Measurements from ENCODE around the gene MANSC4. TPM values are rescaled to one million over a fixed set of nuclear protein-coding genes. Genes with fewer than 3 reads are reported as not detected.

The MANSC4 gene
- total and polyA plus RNA-seq, 8 donors = 0.15 to 0.58 (median 0.37) TPM; not detected in 2

GRCh38 chr12:27817766-27818165 is 37.7 kb upstream of the MANSC4 start:
- H3K27me3 ChIP-seq = no peaks in the 10 kb centered on the region
- H3K4me1 ChIP-seq = peaks cover 6 to 12% of the 10 kb centered on the region in 2 donors
- peak in 2 of 4 donors; percentile 60 to 61 for DNase-seq
- ATAC-seq = no peak
- no peak overlapping the region for H3K27ac ChIP-seq
- intact Hi-C loops (cut with DNase I) = loop anchor here in 1 of 2 donors (10.0 kb wide), 1 partner anchor 83 kb away; no protein-coding TSS in a partner anchor
- no peak overlapping the region for H3K4me3 ChIP-seq
- H3K36me3 ChIP-seq = no peaks in the 10 kb centered on the region
- H3K9me3 ChIP-seq = no peaks in the 10 kb centered on the region
- no peak for TF ChIP-seq CTCF (IDR thresholded peaks at IDR 0.05)

- H3K4me1 ChIP-seq = peaks cover 0 to 4% of the 10 kb centered on the region in 2 donors
- no peak for DNase-seq
- no peak overlapping the region for H3K4me3 ChIP-seq
- H3K27ac ChIP-seq = no peak overlapping the region
- no peaks in the 10 kb centered on the region for H3K36me3 ChIP-seq
- peaks cover 0 to 4% of the 10 kb centered on the region in 2 donors for H3K27me3 ChIP-seq
- TF ChIP-seq CTCF (IDR thresholded peaks at IDR 0.05) = no peak
- no peak for ATAC-seq
- H3K9me3 ChIP-seq = no peaks in the 10 kb centered on the region
- intact Hi-C loops (cut with DNase I) = loop anchor here in 1 of 2 donors (10.0 kb wide), 1 partner anchor 80 kb away; no protein-coding TSS in a partner anchor
These were observed 35.0 kb upstream of the MANSC4 start for GRCh38 chr12:27814851-27815591.

- Histone ChIP-seq H3K36me3 (no peaks in the 10 kb centered on the region), H3K9me3 (no peaks in the 10 kb centered on the region), H3K27ac (no peak overlapping the region), H3K4me1 (peaks cover 0 to 4% of the 10 kb centered on the region in 2 donors), H3K27me3 (peaks cover 0 to 4% of the 10 kb centered on the region in 2 donors), H3K4me3 (no peak overlapping the region)
- TF ChIP-seq CTCF (IDR thresholded peaks at IDR 0.05) = no peak
- intact Hi-C loops (cut with DNase I) = loop anchor here in 1 of 2 donors (10.0 kb wide), 1 partner anchor 80 kb away; no protein-coding TSS in a partner anchor
- ATAC-seq (no peak), DNase-seq (no peak)
These were observed 34.4 kb upstream of the MANSC4 start for GRCh38 chr12:27814411-27814810.

- TF ChIP-seq CTCF (IDR thresholded peaks at IDR 0.05) = no peak
- DNase-seq (no peak), ATAC-seq (no peak)
- intact Hi-C loops (cut with DNase I) = loop anchor here in 1 of 2 donors (10.0 kb wide), 1 partner anchor 78 kb away; no protein-coding TSS in a partner anchor
- peaks cover 0 to 4% of the 10 kb centered on the region in 2 donors for H3K27me3 ChIP-seq
- no peak overlapping the region for H3K27ac ChIP-seq
- H3K4me3 ChIP-seq = no peak overlapping the region
- no peaks in the 10 kb centered on the region for H3K36me3 ChIP-seq
- H3K9me3 ChIP-seq = no peaks in the 10 kb centered on the region
- H3K4me1 ChIP-seq = no peaks in the 10 kb centered on the region
These were observed 32.5 kb upstream of the MANSC4 start for GRCh38 chr12:27812502-27812901.

- DNase-seq (no peak), ATAC-seq (no peak)
- no peak overlapping the region for H3K27ac ChIP-seq
- peaks cover 0 to 4% of the 10 kb centered on the region in 2 donors for H3K27me3 ChIP-seq
- H3K4me3 ChIP-seq = no peak overlapping the region
- TF ChIP-seq CTCF (IDR thresholded peaks at IDR 0.05) = no peak
- no peaks in the 10 kb centered on the region for H3K4me1 ChIP-seq
- H3K36me3 ChIP-seq = no peaks in the 10 kb centered on the region
- intact Hi-C loops (cut with DNase I) = loop anchor here in 1 of 2 donors (10.0 kb wide), 1 partner anchor 76 kb away; no protein-coding TSS in a partner anchor
- H3K9me3 ChIP-seq = no peaks in the 10 kb centered on the region
These were observed 30.7 kb upstream of the MANSC4 start for GRCh38 chr12:27810756-27811155.

Data from left lung (tissue), 10 donors.